Heart left ventricle (tissue), 16 donors: ENCODE data around the gene CTNNB1. TPM values are rescaled to one million over a fixed set of nuclear protein-coding genes. Genes with fewer than 3 reads are reported as not detected.

Source experiments
- ATAC-seq, 4 donors: fragments of 200-7000 bp; cut with Tn5 transposase; one replicate each; pipeline ENCODE4 v1.9.1; 2020 to 2022; ENCODE audit warnings: moderate library complexity in 4 of 4, mild to moderate bottlenecking in 3 of 4, moderate number of reproducible peaks in 1 of 4
- DNase-seq, 5 donors: peaks; one replicate each; pipeline ENCODE4 v3.0.0-alpha.2; 2020
- H3K27ac ChIP-seq, 12 donors: fragments of 200-600 bp; sonication (generic) in 4 of 12; one replicate each; pipeline versions ENCODE4 v1.5.0 to v1.8.0; 2016 to 2022; ENCODE audit warnings: mild to moderate bottlenecking in 2 of 12
- H3K27me3 ChIP-seq, 9 donors: fragments of 200-600 bp; sonication (generic) in 2 of 9; one replicate each; pipeline versions ENCODE4 v1.5.1 to v1.8.0; 2016 to 2022; ENCODE audit warnings: mild to moderate bottlenecking in 3 of 9
- H3K36me3 ChIP-seq, 9 donors: fragments of 200-600 bp; sonication (generic) in 2 of 9; one replicate each; pipeline versions ENCODE4 v1.5.0 to v1.8.0; 2018 to 2022; ENCODE audit warnings: mild to moderate bottlenecking in 2 of 9
- H3K4me1 ChIP-seq, 12 donors: fragments of 200-600 bp; sonication (generic) in 4 of 12; one replicate each; pipeline versions ENCODE4 v1.5.0 to v1.8.0; 2016 to 2022; ENCODE audit warnings: mild to moderate bottlenecking in 3 of 12
- H3K4me3 ChIP-seq, 12 donors: fragments of 200-600 bp; sonication (generic) in 4 of 12; one replicate each; pipeline versions ENCODE4 v1.5.0 to v1.8.0; 2017 to 2022; ENCODE audit warnings: mild to moderate bottlenecking in 9 of 12, moderate library complexity in 4 of 12
- H3K9me3 ChIP-seq, 12 donors: fragments of 200-600 bp; sonication (generic) in 4 of 12; one replicate each; pipeline versions ENCODE4 v1.5.0 to v1.8.0; 2016 to 2022; ENCODE audit warnings: mild to moderate bottlenecking in 1 of 12
- CTCF ChIP-seq, 12 donors: fragments of 200-600 bp; sonication (generic) in 4 of 12; IDR thresholded peaks; one replicate each; pipeline versions ENCODE4 v1.5.0 to v1.8.0; 2018 to 2022; ENCODE audit warnings: antibody characterized with exemption in 12 of 12, mild to moderate bottlenecking in 5 of 12
- POLR2A ChIP-seq, 2 donors: fragments of 450-650 bp; IDR thresholded peaks; one replicate each; pipeline ENCODE4 v1.6.1; 2017; ENCODE audit warnings: antibody characterized with exemption in 2 of 2, mild to moderate bottlenecking in 2 of 2, moderate library complexity in 2 of 2
- WGBS, 4 donors: extraction: QIAGEN DNeasy Blood & Tissue Kit in 2 of 4; methylation state at CpG; one replicate each; pipeline versions ENCODE4 v1.1.5 to v1.1.7; 2013 to 2018; 5-methylcytosine and 5-hydroxymethylcytosine counted together
- intact Hi-C, 10 donors: fragments of 100-400 bp; cut with DNase I; formaldehyde crosslinking; loops; one replicate each; pipeline versions ENCODE4 v1.11.1 to v1.14.2; 2022
- polyA plus RNA-seq, 2 donors: library from polyadenylated mRNA; stranded (reverse); fragments of 200-250 nt; gene quantifications; one replicate each; pipeline ENCODE4 v1.2.3, GENCODE V29; 2013
- total RNA-seq, 9 donors: library from RNA; depleted of rRNA in 2 of 9; stranded (reverse); fragments of >200 nt in 2 of 9; fragmentation: NEBNext Ultra II Directional in 3 of 9; extraction: Animal tissue kit (Norgen Biotek cat#: 25700) in 3 of 9; gene quantifications; one replicate each; pipeline versions ENCODE4 v1.1.0 to v1.2.4, GENCODE V29; 2016 to 2023
- donor health status: ischemic (EF 13 %, LVEDD 7.1; RV severe dilation, severe dysfunction).
- donor health status: healthy with polysubstance abuse.
- donor health status: DM: no; HTN: yes; CAD: no.
- donor health status: DM: no; HTN: no; CAD: no.
- donor health status: ischemic (EF 25% LVEDD 6.9; RV normal size, moderate dysfunction).
- donor health status: ischemic (EF 25% LVEDD 5.7; RV mildly dilated, moderate dysfunction).
- donor health status: healthy.
- donor health status: DM: yes; HTN: yes; CAD: no.
- donor health status: ischemic (EF 35%, LVEDD 5.7; RV mildly dilated, moderate dysfunction).
- donor health status: nonischemic (EF 11% LVEDD 7.7; RV severe dilation, severe dysfunction).
- donor health status: DM: yes; HTN: yes; CAD: no.
- donor health status: PGD.
- donor health status: ischemic (EF 29% LVEDD 5.4; RV normal size, mild dysfunction).
- donor health status: nonischemic (EF 23%, LVEDD 6.1; RV moderate dilation, normal function).

CTNNB1 gene
- total and polyA plus RNA-seq, 11 donors, result 25.6 to 301 (median 208) TPM

- Histone ChIP-seq H3K27ac (peak overlapping the region; percentile 95 to 99 (median 98)), H3K9me3 (no peaks in the 10 kb centered on the region), H3K27me3 (no peaks in the 10 kb centered on the region), H3K4me3 (peak overlapping the region; percentile 47 to 90 (median 84)), H3K4me1 (peaks cover 6 to 49% (median 38%) of the 10 kb centered on the region in 12 donors), H3K36me3 (no peaks in the 10 kb centered on the region)
- DNase-seq (peak in 3 of 5 donors; percentile 43 to 51 (median 45)), ATAC-seq (peak in 1 of 4 donors; percentile 8)
- TF ChIP-seq CTCF (IDR thresholded peaks at IDR 0.05) (no peak), POLR2A (IDR thresholded peaks at IDR 0.05) (no peak)
- intact Hi-C loops, result loop anchor here (2.0 to 10.0 kb wide), 17 partner anchors 83 to 618 kb away; no protein-coding TSS in a partner anchor
- 0 to 2% (median 1%) methylated on average over 13 to 40 of the region's 40 CpGs for WGBS, 4 donors
These were observed 762 bp downstream of the CTNNB1 start for GRCh38 chr3:41199866-41200668.

GRCh38 chr3:41200669-41201021, 1.3 kb downstream of the CTNNB1 start:
- Histone ChIP-seq H3K36me3 (no peaks in the 10 kb centered on the region), H3K4me1 (peaks cover 6 to 55% (median 43%) of the 10 kb centered on the region in 12 donors), H3K27ac (peak overlapping the region in 11 of 12 donors; percentile 95 to 99 (median 97)), H3K9me3 (no peaks in the 10 kb centered on the region), H3K27me3 (no peaks in the 10 kb centered on the region), H3K4me3 (peak overlapping the region; percentile 47 to 90 (median 84))
- WGBS, 4 donors, result 0% methylated on average over 7 of the region's 7 CpGs
- no peak for TF ChIP-seq CTCF (IDR thresholded peaks at IDR 0.05)
- no peak for TF ChIP-seq POLR2A (IDR thresholded peaks at IDR 0.05)
- ATAC-seq (no peak), DNase-seq (peak in 1 of 5 donors; percentile 17)
- intact Hi-C loops, result loop anchor here in 8 of 10 donors (2.0 to 10.0 kb wide), 10 partner anchors 174 to 618 kb away; no protein-coding TSS in a partner anchor

- no peaks in the 10 kb centered on the region for H3K27me3 ChIP-seq
- no peak for ATAC-seq
- peak overlapping the region in 9 of 12 donors; percentile 4 to 99 (median 39) for H3K27ac ChIP-seq
- TF ChIP-seq POLR2A (IDR thresholded peaks at IDR 0.05) (no peak), CTCF (IDR thresholded peaks at IDR 0.05) (no peak)
- intact Hi-C loops, result loop anchor here in 7 of 10 donors (2.0 to 10.0 kb wide), 10 partner anchors 227 to 620 kb away; no protein-coding TSS in a partner anchor
- H3K36me3 ChIP-seq, result no peaks in the 10 kb centered on the region
- H3K4me1 ChIP-seq, result peaks cover 6 to 69% (median 59%) of the 10 kb centered on the region in 12 donors
- no peaks in the 10 kb centered on the region for H3K9me3 ChIP-seq
- no peak for DNase-seq
- 20 to 29% (median 22%) methylated on average over 5 of the region's 5 CpGs for WGBS, 4 donors
- peak overlapping the region in 10 of 12 donors; percentile 75 to 90 (median 85) for H3K4me3 ChIP-seq
These were observed 2.9 kb downstream of the CTNNB1 start for GRCh38 chr3:41202075-41202833.
